Measurements from ENCODE around the gene ST6GAL1.

Gene ST6GAL1

GRCh38 chr3:186975726-186976125 lies 45.4 kb downstream of the ST6GAL1 start:
- no peak for TF ChIP-seq CTCF (IDR thresholded peaks at IDR 0.05)

GRCh38 chr3:186976837-186977750 lies 46.8 kb downstream of the ST6GAL1 start:
- TF ChIP-seq CTCF (IDR thresholded peaks at IDR 0.05) = no peak

- TF ChIP-seq CTCF (IDR thresholded peaks at IDR 0.05) = no peak
These were observed 48.4 kb downstream of the ST6GAL1 start for GRCh38 chr3:186978712-186979111.

GRCh38 chr3:186979852-186980251 lies 49.5 kb downstream of the ST6GAL1 start:
- TF ChIP-seq CTCF (IDR thresholded peaks at IDR 0.05) = no peak

GRCh38 chr3:186980989-186981388 lies 50.7 kb downstream of the ST6GAL1 start:
- no peak for TF ChIP-seq CTCF (IDR thresholded peaks at IDR 0.05)

GRCh38 chr3:186983659-186984058 lies 53.3 kb downstream of the ST6GAL1 start:
- TF ChIP-seq CTCF (IDR thresholded peaks at IDR 0.05) = no peak

- TF ChIP-seq CTCF (IDR thresholded peaks at IDR 0.05) = no peak
These were observed 53.7 kb downstream of the ST6GAL1 start for GRCh38 chr3:186984064-186984463.

Measured in LNCAP (cell line).